H1 (cell line): ENCODE results near the gene SCAPER.

ENCODE experiments used
- CTCF ChIP-seq, 3 experiments: IDR thresholded peaks; 1 replicate in 2 of 3; 2 replicates in 1 of 3; pipeline versions ENCODE4 v1.5.1 to v1.6.1; 2011; ENCODE audit warnings: low read length in 3 of 3, mild to moderate bottlenecking in 3 of 3, inconsistent platforms in 2 of 3, low read depth in 1 of 3, moderate library complexity in 1 of 3; ENCODE audit not compliant: insufficient read depth in 1 of 3; ENCODE audit errors: control extremely low read depth in 1 of 3
- HDAC2 ChIP-seq, 2 experiments: fragments of 300-600 bp in 1 of 2; sonication (generic) in 1 of 2; IDR thresholded peaks; 2 replicates each; pipeline ENCODE4 v1.6.1; 2011 to 2012; ENCODE audit warnings: low read depth in 2 of 2, low read length in 2 of 2, mild to moderate bottlenecking in 2 of 2, moderate library complexity in 2 of 2, borderline replicate concordance in 1 of 2, inconsistent platforms in 1 of 2

- TF ChIP-seq CTCF (IDR thresholded peaks at IDR 0.05; ENCODE audit: control extremely low read depth in 1 of 3, insufficient read depth in 1 of 3, low read depth in 1 of 3, low read length in 3 of 3), result no peak
- TF ChIP-seq HDAC2 (IDR thresholded peaks at IDR 0.05; ENCODE audit: borderline replicate concordance in 1 of 2, low read depth in 2 of 2, low read length in 2 of 2), result no peak; a peak in 1 of 4 replicates
These were observed 569.6 kb downstream of the SCAPER start for GRCh38 chr15:76335307-76336253.
